Transverse colon (tissue), 4 donors: ENCODE results near the gene POU2F2.

Experiments
- CTCF ChIP-seq, 5 experiments: fragments of 200-600 bp in 3 of 5; fragments of 450-650 bp in 2 of 5; sonication (generic) in 3 of 5; IDR thresholded peaks; 1 replicate in 2 of 5; 2 replicates in 3 of 5; pipeline ENCODE4 v1.5.1; 2016 to 2017; ENCODE audit warnings: antibody characterized with exemption in 5 of 5, inconsistent platforms in 3 of 5, mild to moderate bottlenecking in 2 of 5, moderate library complexity in 1 of 5
- POLR2A ChIP-seq: fragments of 450-650 bp; IDR thresholded peaks from one replicate; pipeline ENCODE4 v1.6.1; 2016; ENCODE audit warnings: antibody characterized with exemption, mild to moderate bottlenecking, moderate library complexity
- POLR2AphosphoS5 ChIP-seq, 3 donors: sonication (generic); formaldehyde crosslinking; IDR thresholded peaks; one replicate each; pipeline ENCODE4 v1.6.1; 2016; ENCODE audit warnings: antibody characterized with exemption in 3 of 3

DNA sequence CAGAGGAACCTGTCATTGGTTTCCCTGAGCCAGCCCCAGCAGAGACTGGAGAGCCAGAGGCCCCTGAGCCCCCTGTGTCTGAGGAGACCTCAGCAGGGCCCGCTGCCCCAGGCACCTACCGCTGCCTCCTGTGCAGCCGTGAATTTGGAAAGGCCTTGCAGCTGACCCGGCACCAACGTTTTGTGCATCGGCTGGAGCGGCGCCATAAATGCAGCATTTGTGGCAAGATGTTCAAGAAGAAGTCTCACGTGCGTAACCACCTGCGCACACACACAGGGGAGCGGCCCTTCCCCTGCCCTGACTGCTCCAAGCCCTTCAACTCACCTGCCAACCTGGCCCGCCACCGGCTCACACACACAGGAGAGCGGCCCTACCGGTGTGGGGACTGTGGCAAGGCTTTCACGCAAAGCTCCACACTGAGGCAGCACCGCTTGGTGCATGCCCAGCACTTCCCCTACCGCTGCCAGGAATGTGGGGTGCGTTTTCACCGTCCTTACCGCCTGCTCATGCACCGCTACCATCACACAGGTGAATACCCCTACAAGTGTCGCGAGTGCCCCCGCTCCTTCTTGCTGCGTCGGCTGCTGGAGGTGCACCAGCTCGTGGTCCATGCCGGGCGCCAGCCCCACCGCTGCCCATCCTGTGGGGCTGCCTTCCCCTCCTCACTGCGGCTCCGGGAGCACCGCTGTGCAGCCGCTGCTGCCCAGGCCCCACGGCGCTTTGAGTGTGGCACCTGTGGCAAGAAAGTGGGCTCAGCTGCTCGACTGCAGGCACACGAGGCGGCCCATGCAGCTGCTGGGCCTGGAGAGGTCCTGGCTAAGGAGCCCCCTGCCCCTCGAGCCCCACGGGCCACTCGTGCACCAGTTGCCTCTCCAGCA lies 52.1 kb downstream of the POU2F2 start:
- TF ChIP-seq POLR2A (no peak), CTCF (IDR thresholded peaks at IDR 0.05) (no peak), POLR2AphosphoS5 (IDR thresholded peaks at IDR 0.05) (no peak)
